NT2/D1 (cell line): ENCODE results near the gene FAM171A1.

Experiments used
- DNase-seq: peaks from one replicate; pipeline ENCODE4 v3.0.0-alpha.2; 2011; ENCODE audit warnings: low read depth, low spot score
- H3K27me3 ChIP-seq: 2 replicates; pipeline ENCODE4 v1.6.0; 2011; ENCODE audit warnings: mild to moderate bottlenecking; ENCODE audit not compliant: insufficient read length, insufficient read depth
- H3K36me3 ChIP-seq: 2 replicates; pipeline ENCODE4 v1.6.1; 2011; ENCODE audit warnings: mild to moderate bottlenecking, low read length, mixed read lengths; ENCODE audit not compliant: insufficient read depth, insufficient read length
- H3K4me1 ChIP-seq: 2 replicates; pipeline ENCODE4 v1.5.1; 2011; ENCODE audit not compliant: insufficient read depth, insufficient read length
- H3K4me3 ChIP-seq: 2 replicates; pipeline ENCODE4 v1.5.1; 2011; ENCODE audit warnings: low read depth; ENCODE audit not compliant: insufficient read length
- H3K9ac ChIP-seq: 2 replicates; pipeline ENCODE4 v1.6.0; 2011; ENCODE audit warnings: low read depth; ENCODE audit not compliant: insufficient read length
- H3K9me3 ChIP-seq: 2 replicates; pipeline ENCODE4 v1.5.1; 2011; ENCODE audit warnings: mild to moderate bottlenecking, low read length; ENCODE audit not compliant: insufficient read depth
- SUZ12 ChIP-seq: IDR thresholded peaks from 2 replicates; pipeline ENCODE4 v1.6.1; 2011; ENCODE audit not compliant: insufficient read length, insufficient read depth; ENCODE audit errors: extremely low read depth
- YY1 ChIP-seq: IDR thresholded peaks from 2 replicates; pipeline ENCODE4 v1.6.1; 2011; ENCODE audit not compliant: insufficient read length, insufficient read depth
- ZNF274 ChIP-seq: IDR thresholded peaks from 2 replicates; pipeline ENCODE4 v1.6.1; 2011; ENCODE audit warnings: mild to moderate bottlenecking, low read depth, low read length

Gene FAM171A1

DNA sequence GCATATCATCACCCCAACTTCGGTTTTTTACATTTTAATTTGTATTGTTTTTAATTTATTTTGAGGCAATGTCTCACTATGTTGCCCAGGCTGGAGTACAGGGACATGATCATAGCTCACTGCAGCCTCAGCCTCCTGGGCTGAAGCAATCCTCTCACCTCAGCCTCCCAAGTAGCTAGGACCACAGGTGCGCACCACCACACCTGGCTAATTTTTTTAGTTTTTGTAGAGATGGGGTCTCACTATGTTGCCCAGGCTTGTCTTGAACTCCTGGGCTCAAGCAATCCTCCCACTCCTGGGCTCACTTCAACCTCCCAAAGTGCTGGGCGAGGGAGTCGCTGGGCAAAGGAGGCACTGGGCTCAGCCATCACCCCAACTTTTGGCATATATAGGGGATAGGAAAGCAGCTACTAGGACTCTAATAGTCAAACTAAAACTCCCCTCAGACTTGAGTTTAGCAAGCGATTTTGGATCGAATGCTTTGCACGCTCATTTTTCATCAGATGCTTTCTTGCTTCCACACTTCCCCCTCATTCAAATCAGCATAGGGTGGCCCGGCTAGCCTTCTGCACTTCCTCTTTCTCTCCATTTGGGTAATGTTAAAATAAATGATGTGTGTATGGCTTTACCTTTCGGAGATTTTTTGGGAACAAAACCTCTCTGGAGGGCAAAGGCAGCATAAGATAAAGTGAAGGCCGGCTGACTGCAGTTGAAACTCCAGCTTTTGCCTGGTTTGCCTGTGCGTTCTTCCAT lies 181.8 kb downstream of the FAM171A1 start:
- no peak for DNase-seq
- Histone ChIP-seq H3K36me3 (no peaks in the 10 kb centered on the region), H3K27me3 (no peaks in the 10 kb centered on the region), H3K9me3 (no peaks in the 10 kb centered on the region), H3K9ac (no peak overlapping the region), H3K4me1 (no peaks in the 10 kb centered on the region), H3K4me3 (no peak overlapping the region)
- no peak for TF ChIP-seq YY1
- TF ChIP-seq ZNF274, result no peak
- no peak for TF ChIP-seq SUZ12

DNA sequence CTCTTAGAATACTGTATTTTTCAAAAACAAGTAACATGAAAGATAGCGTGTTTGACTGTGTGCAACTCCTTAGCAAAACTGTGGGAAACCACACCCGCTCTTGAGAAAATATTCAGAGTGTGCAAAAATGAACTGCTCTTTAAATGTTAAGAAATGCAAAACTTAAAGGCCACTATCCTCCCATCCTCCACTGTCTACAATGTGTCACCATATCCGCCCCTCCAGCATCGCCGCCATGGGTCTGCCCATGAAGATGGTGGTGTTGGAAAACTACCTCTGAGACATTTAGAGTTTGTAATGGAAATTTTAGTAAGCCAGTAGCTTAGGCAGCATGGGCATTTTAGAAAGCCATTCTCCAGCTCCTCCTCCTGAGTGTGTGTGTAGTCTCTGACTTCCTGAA lies 182.5 kb downstream of the FAM171A1 start:
- no peak for DNase-seq
- Histone ChIP-seq H3K9me3 (no peaks in the 10 kb centered on the region), H3K4me1 (no peaks in the 10 kb centered on the region), H3K9ac (no peak overlapping the region), H3K36me3 (no peaks in the 10 kb centered on the region), H3K27me3 (no peaks in the 10 kb centered on the region), H3K4me3 (no peak overlapping the region)
- no peak for TF ChIP-seq SUZ12
- no peak for TF ChIP-seq YY1
- no peak for TF ChIP-seq ZNF274

DNA sequence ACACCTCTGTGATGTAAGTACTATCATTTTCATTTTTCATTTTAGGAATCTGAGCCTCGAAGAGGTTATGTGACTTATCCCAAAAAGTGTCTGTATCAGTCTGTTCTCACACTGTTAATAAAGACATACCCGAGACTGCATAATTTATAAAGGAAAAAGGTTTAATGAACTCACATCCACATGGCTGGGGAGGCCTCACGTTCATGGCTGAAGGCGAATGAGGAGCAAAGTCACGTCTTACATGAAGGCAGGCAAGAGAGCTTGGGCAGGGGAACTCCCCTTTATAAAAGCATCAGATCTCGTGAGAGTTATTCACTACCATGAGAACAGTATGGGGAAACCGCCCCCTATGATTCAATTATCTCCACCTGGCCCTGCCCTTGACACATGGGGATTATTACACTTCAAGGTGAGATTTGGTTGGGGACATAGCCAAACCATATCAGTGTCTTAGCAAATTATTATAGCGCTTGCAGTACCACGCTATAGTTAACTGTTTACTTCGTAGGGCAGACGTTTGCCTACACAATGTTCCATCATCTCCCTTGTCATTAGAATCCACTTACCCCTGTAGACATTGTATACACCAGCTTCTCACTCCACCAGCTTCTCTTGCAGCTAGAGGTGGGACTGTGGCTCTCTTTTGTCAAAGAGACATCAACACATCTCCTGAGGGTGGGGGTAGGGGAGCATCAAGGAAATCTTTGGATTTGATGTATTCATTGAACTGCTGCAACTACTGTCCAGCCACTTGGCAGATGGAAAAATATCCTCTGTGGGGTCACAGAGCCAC lies 187.2 kb downstream of the FAM171A1 start:
- H3K27me3 ChIP-seq, result no peaks in the 10 kb centered on the region
- TF ChIP-seq YY1 (no peak), SUZ12 (no peak), ZNF274 (no peak)
- H3K9me3 ChIP-seq, result no peaks in the 10 kb centered on the region
- no peak for DNase-seq
- no peaks in the 10 kb centered on the region for H3K4me1 ChIP-seq
- no peaks in the 10 kb centered on the region for H3K36me3 ChIP-seq
- H3K9ac ChIP-seq, result no peak overlapping the region
- H3K4me3 ChIP-seq, result no peak overlapping the region

DNA sequence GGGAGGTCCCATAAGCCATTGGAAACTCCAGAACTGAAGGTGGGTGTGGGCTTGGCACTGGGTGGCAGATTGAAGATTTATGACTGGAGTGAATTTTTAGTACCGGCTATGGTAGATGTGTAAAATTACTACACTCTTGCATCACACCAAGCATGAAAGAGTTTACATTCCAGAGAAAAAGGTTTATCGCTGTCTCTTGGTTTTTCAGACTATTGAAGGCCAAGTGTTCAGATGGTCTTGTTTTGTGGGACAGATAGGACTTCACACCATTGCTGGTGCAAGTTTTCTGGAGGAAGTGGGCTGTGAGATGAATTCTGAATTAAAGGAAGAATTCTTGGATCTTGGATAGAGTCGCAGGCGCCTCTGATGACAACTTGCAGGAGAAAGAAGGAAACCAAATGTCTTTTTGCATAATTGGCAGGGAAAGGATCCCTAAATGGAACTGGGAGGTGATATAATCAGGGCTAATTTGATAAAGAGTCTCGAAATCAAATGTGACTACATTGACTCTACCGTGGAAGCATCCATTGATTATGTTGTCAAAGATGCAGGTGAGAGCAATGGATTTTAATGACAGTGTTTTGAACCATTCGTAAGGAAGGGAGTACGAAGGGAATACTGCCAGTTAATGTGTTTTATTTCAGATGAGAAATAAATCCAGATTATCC lies 188.4 kb downstream of the FAM171A1 start:
- Histone ChIP-seq H3K9me3 (no peaks in the 10 kb centered on the region), H3K27me3 (no peaks in the 10 kb centered on the region), H3K9ac (no peak overlapping the region), H3K4me3 (no peak overlapping the region), H3K4me1 (no peaks in the 10 kb centered on the region), H3K36me3 (no peaks in the 10 kb centered on the region)
- TF ChIP-seq ZNF274 (no peak), YY1 (no peak), SUZ12 (no peak)
- no peak for DNase-seq

DNA sequence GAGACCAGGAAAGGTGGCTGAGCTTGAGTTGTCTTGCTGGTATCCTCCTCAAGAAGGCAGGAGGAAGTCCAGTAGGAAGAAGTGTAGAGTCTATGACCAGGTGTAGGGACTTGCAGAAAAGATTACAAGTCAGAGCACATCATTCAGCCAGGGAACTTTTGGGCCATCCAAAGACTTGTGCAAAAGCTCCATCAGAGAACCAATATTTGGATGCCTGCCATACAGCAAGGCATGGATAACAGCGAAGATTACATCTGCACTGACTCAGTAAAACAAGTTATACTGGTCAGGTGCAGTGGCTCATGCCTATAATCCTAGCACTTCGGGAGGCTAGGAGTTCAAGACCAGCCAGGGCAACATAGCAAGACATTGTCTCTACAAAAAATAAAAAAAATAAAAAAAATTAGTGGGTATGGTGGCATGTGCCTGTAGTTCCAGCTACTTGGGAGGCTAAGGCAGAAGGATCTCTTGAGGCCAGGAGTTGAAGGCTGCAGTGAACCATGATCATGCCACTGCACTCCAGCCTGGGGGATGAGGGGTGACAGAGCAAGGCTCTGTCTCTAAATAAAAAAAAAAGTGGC lies 189.4 kb downstream of the FAM171A1 start:
- Histone ChIP-seq H3K4me1 (no peaks in the 10 kb centered on the region), H3K36me3 (no peaks in the 10 kb centered on the region), H3K9ac (no peak overlapping the region), H3K9me3 (no peaks in the 10 kb centered on the region), H3K27me3 (no peaks in the 10 kb centered on the region), H3K4me3 (no peak overlapping the region)
- DNase-seq, result no peak
- TF ChIP-seq SUZ12 (no peak), ZNF274 (no peak), YY1 (no peak)

DNA sequence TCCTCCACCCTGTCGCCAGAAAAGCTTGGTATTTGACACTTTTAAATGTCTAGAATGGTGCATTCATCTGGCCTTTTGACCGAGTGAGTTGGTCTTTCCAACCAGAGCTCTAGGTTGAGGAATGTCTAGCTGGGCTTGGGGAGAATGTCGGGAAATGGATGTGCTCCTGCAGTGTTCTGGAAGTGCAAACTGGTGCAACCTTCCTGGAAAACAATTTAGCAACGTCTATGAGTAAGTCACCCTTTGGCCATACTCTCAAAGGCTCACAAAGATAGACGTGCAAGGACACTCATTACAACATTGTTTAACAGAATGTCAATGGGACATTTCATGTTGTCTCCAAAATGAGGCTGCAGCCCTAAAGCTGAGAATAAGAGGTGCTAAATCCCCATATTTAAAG lies 190.4 kb downstream of the FAM171A1 start:
- Histone ChIP-seq H3K9me3 (no peaks in the 10 kb centered on the region), H3K27me3 (no peaks in the 10 kb centered on the region), H3K36me3 (no peaks in the 10 kb centered on the region), H3K4me1 (no peaks in the 10 kb centered on the region), H3K4me3 (no peak overlapping the region), H3K9ac (no peak overlapping the region)
- DNase-seq, result no peak
- TF ChIP-seq ZNF274 (no peak), SUZ12 (no peak), YY1 (no peak)

DNA sequence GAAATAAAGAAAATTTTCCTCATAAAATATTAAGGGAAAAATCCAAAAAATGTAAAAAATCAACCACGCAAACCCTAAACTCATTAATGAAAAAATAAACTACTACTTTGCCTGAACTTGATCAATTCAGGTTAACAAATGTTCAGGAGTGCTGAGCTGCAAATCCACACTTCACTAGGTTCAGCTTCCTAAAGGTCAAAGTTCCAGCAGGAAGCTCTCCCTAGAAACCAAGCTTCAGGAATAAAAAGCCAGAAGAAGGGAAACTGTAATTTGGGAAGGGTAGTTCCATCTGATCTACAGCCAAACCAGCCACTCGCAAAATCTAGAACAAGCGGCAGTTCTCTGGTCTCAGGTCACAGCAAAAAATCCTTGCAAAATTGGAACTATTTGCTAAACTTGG lies 194.8 kb downstream of the FAM171A1 start:
- Histone ChIP-seq H3K4me3 (no peak overlapping the region), H3K9me3 (no peaks in the 10 kb centered on the region), H3K9ac (no peak overlapping the region), H3K36me3 (no peaks in the 10 kb centered on the region), H3K4me1 (no peaks in the 10 kb centered on the region), H3K27me3 (no peaks in the 10 kb centered on the region)
- no peak for TF ChIP-seq SUZ12
- no peak for TF ChIP-seq YY1
- no peak for TF ChIP-seq ZNF274
- no peak for DNase-seq
